OCI-LY3 (cell line): Measurements from ENCODE around the gene KLHL6.

Experiments used
- H2AFZ ChIP-seq: fragments of 200-600, 300-600 bp; shearing (Covaris generic); 2 replicates; pipeline ENCODE4 v1.6.0; 2014; ENCODE audit warnings: antibody characterized with exemption, low read depth, low read length
- H3K27ac ChIP-seq: fragments of 200-600, 300-600 bp; sonication (generic); 2 replicates; pipeline ENCODE4 v1.5.1; 2014; ENCODE audit warnings: mild to moderate bottlenecking, low read length, moderate library complexity, mixed read lengths
- H3K27me3 ChIP-seq: fragments of 200-600, 300-600 bp; sonication (generic); 2 replicates; pipeline ENCODE4 v1.6.1; 2014; ENCODE audit warnings: low read depth, low read length, mixed read lengths
- H3K36me3 ChIP-seq: fragments of 200-600, 300-600 bp; sonication (generic); replicated peaks from 2 replicates; pipeline ENCODE3; 2014; ENCODE audit warnings: low read depth, low read length, mixed read lengths
- H3K4me1 ChIP-seq: fragments of 300-600, 200-600 bp; sonication (generic); 2 replicates; pipeline ENCODE4 v1.6.1; 2014; ENCODE audit warnings: low read length, mixed read lengths
- H3K4me2 ChIP-seq: fragments of 200-600, 300-600 bp; sonication (generic); 2 replicates; pipeline ENCODE4 v1.6.1; 2014; ENCODE audit warnings: low read length, mixed read lengths
- H3K4me3 ChIP-seq: fragments of 300-600, 200-600 bp; sonication (generic); 2 replicates; pipeline ENCODE4 v1.5.1; 2014; ENCODE audit warnings: antibody characterized with exemption, mild to moderate bottlenecking, low read length, moderate library complexity
- H3K79me2 ChIP-seq: fragments of 300-600, 200-600 bp; shearing (Covaris generic); 2 replicates; pipeline ENCODE4 v1.6.1; 2014; ENCODE audit warnings: mild to moderate bottlenecking, low read length, mixed read lengths
- H3K9ac ChIP-seq: fragments of 300-600, 200-600 bp; shearing (Covaris generic); 2 replicates; pipeline ENCODE4 v1.6.0; 2014; ENCODE audit warnings: mild to moderate bottlenecking, low read length, moderate library complexity
- H3K9me3 ChIP-seq: fragments of 200-600, 300-600 bp; shearing (Covaris generic); 2 replicates; pipeline ENCODE4 v1.6.1; 2014; ENCODE audit warnings: low read length, mixed read lengths; ENCODE audit not compliant: insufficient read depth
- H4K20me1 ChIP-seq: fragments of 200-600, 300-600 bp; sonication (generic); 2 replicates; pipeline ENCODE4 v1.6.1; 2016; ENCODE audit warnings: low read length, mixed read lengths; ENCODE audit not compliant: insufficient read depth
- CTCF ChIP-seq: fragments of 200-600, 300-600 bp; sonication (generic); IDR thresholded peaks from 2 replicates; pipeline ENCODE4 v1.5.1; 2014; ENCODE audit warnings: antibody characterized with exemption, low read length, low read depth
- EZH2phosphoT487 ChIP-seq: fragments of 200-600 bp; shearing (Covaris generic); IDR thresholded peaks from 2 replicates; pipeline ENCODE4 v1.6.1; 2018; ENCODE audit warnings: antibody characterized with exemption, mixed run types, low read depth

Gene KLHL6

GRCh38 chr3:183556722-183557121, 1.2 kb upstream of the KLHL6 start:
- Histone ChIP-seq H3K4me3 (no peak overlapping the region), H3K4me2 (no peak overlapping the region), H3K79me2 (peaks cover 32% of the 10 kb centered on the region), H3K27ac (0 out of 2 replicates have a peak overlapping the region, but pooled peaks have one; percentile 97), H4K20me1 (no peaks in the 10 kb centered on the region), H2AFZ (no peak overlapping the region), H3K27me3 (no peaks in the 10 kb centered on the region), H3K9ac (no peak overlapping the region; the same call in 1 of the 2 replicates), H3K9me3 (peaks cover 8% of the 10 kb centered on the region; the same call in 1 of the 2 replicates), H3K4me1 (peaks cover 41% of the 10 kb centered on the region), H3K36me3 (peaks cover 10% of the 10 kb centered on the region)
- TF ChIP-seq CTCF: no peak
- TF ChIP-seq EZH2phosphoT487: no peak

GRCh38 chr3:183554377-183554776, 1.1 kb downstream of the KLHL6 start:
- Histone ChIP-seq H3K9me3 (peaks cover 8% of the 10 kb centered on the region; the same call in 1 of the 2 replicates), H2AFZ (no peak overlapping the region), H3K4me3 (peak overlapping the region; percentile 91), H3K9ac (peak overlapping the region; percentile 94), H3K27ac (peak overlapping the region; percentile 97), H3K4me2 (peak overlapping the region; percentile 84), H3K36me3 (peaks cover 21% of the 10 kb centered on the region), H4K20me1 (peaks cover 18% of the 10 kb centered on the region), H3K79me2 (peaks cover 54% of the 10 kb centered on the region), H3K4me1 (peaks cover 54% of the 10 kb centered on the region), H3K27me3 (no peaks in the 10 kb centered on the region)
- TF ChIP-seq EZH2phosphoT487: no peak
- no peak for TF ChIP-seq CTCF

GRCh38 chr3:183553334-183554026, 2.0 kb downstream of the KLHL6 start:
- peak overlapping the region; percentile 91 for H3K4me3 ChIP-seq
- peaks cover 24% of the 10 kb centered on the region for H3K36me3 ChIP-seq
- no peak for TF ChIP-seq CTCF
- TF ChIP-seq EZH2phosphoT487: no peak
- no peak overlapping the region for H2AFZ ChIP-seq
- H3K27ac ChIP-seq: peak overlapping the region; percentile 97
- H3K9me3 ChIP-seq: peaks cover 8% of the 10 kb centered on the region; the same call in 1 of the 2 replicates
- H3K9ac ChIP-seq: peak overlapping the region; percentile 94
- H3K79me2 ChIP-seq: peaks cover 63% of the 10 kb centered on the region
- H4K20me1 ChIP-seq: peaks cover 27% of the 10 kb centered on the region
- peaks cover 54% of the 10 kb centered on the region for H3K4me1 ChIP-seq
- no peaks in the 10 kb centered on the region for H3K27me3 ChIP-seq
- H3K4me2 ChIP-seq: peak overlapping the region; percentile 84

- peaks cover 36% of the 10 kb centered on the region for H3K36me3 ChIP-seq
- no peak for TF ChIP-seq EZH2phosphoT487
- peak; percentile 57 for TF ChIP-seq CTCF
- H2AFZ ChIP-seq: no peak overlapping the region
- H3K27ac ChIP-seq: peak overlapping the region; percentile 97
- no peaks in the 10 kb centered on the region for H3K27me3 ChIP-seq
- peaks cover 42% of the 10 kb centered on the region for H4K20me1 ChIP-seq
- H3K4me2 ChIP-seq: peak overlapping the region; percentile 84
- peaks cover 8% of the 10 kb centered on the region; the same call in 1 of the 2 replicates for H3K9me3 ChIP-seq
- H3K79me2 ChIP-seq: peaks cover 79% of the 10 kb centered on the region
- peak overlapping the region; percentile 57 for H3K9ac ChIP-seq
- peak overlapping the region; percentile 91 for H3K4me3 ChIP-seq
- H3K4me1 ChIP-seq: peaks cover 53% of the 10 kb centered on the region
These were observed 3.6 kb downstream of the KLHL6 start for GRCh38 chr3:183551930-183552329.
